PC-9 (cell line): ENCODE results near the gene CFAP70. TPM values are rescaled to one million over a fixed set of nuclear protein-coding genes. Genes with fewer than 3 reads are reported as not detected.

Experiments
- BruUV-seq: library from RNA; stranded (reverse); fragments of 400-500 nt; replicated peaks from 2 replicates; lab custom pipeline; 2021; lab: Mats Ljungman, UMichigan
- CTCF ChIA-PET: fragments of 300-600 bp; sonication (Branson Sonifier 250); formaldehyde crosslinking; loops from one replicate; lab custom pipeline; 2022; ENCODE audit warnings: antibody characterized with exemption; lab: Charles Lee
- POLR2A ChIA-PET: fragments of 300-600 bp; sonication (Branson Sonifier 250); formaldehyde crosslinking; loops from one replicate; lab custom pipeline; 2022; ENCODE audit warnings: antibody characterized with exemption; ENCODE audit not compliant: unreplicated experiment; lab: Charles Lee
- DNase-seq, 2 experiments: peaks; one replicate each; pipeline versions ENCODE4 v3.0.0 to v3.0.0-alpha.2; 2015 to 2022; ENCODE audit warnings: mixed read lengths in 1 of 2
- H2AFZ ChIP-seq: fragments of 200-600 bp; sonication (generic); 2 replicates; pipeline ENCODE4 v1.8.1; 2017; ENCODE audit warnings: antibody characterized with exemption
- H3F3A ChIP-seq: fragments of 200-600 bp; sonication (generic); 2 replicates; pipeline ENCODE4 v1.8.1; 2017; ENCODE audit warnings: antibody characterized with exemption, mild to moderate bottlenecking, low read depth; ENCODE audit not compliant: insufficient read depth
- H3K27ac ChIP-seq: fragments of 200-600 bp; sonication (generic); 2 replicates; pipeline ENCODE4 v1.6.1; 2016; ENCODE audit warnings: mixed run types
- H3K27me3 ChIP-seq: fragments of 200-600 bp; sonication (generic); 2 replicates; pipeline ENCODE4 v1.6.1; 2016; ENCODE audit warnings: low read depth, mixed run types; ENCODE audit not compliant: insufficient read depth
- H3K36me3 ChIP-seq: fragments of 200-600 bp; sonication (generic); 2 replicates; pipeline ENCODE4 v1.6.1; 2016; ENCODE audit warnings: low read depth, mixed run types
- H3K4me1 ChIP-seq: fragments of 200-600 bp; sonication (generic); replicated peaks from 2 replicates; pipeline ENCODE4 v1.6.1; 2016; ENCODE audit warnings: mixed run types; ENCODE audit not compliant: insufficient read depth
- H3K4me2 ChIP-seq: fragments of 200-600 bp; sonication (generic); 2 replicates; pipeline ENCODE4 v1.6.1; 2017; ENCODE audit warnings: mixed run types
- H3K4me3 ChIP-seq: fragments of 200-600 bp; sonication (generic); 2 replicates; pipeline ENCODE4 v1.6.1; 2016; ENCODE audit warnings: mixed run types
- H3K79me2 ChIP-seq: fragments of 200-600 bp; sonication (generic); 2 replicates; pipeline ENCODE4 v1.6.1; 2017; ENCODE audit warnings: low read depth, mixed run types
- H3K9me2 ChIP-seq: fragments of 200-600 bp; sonication (generic); 2 replicates; pipeline ENCODE4 v1.8.1; 2017; ENCODE audit warnings: mild to moderate bottlenecking; ENCODE audit not compliant: insufficient read depth
- H3K9me3 ChIP-seq: fragments of 200-600 bp; sonication (generic); 2 replicates; pipeline ENCODE4 v1.8.1; 2016; ENCODE audit warnings: low read depth; ENCODE audit not compliant: insufficient read depth
- H4K20me1 ChIP-seq: fragments of 200-600 bp; sonication (generic); 2 replicates; pipeline ENCODE4 v1.8.1; 2017; ENCODE audit not compliant: insufficient read depth
- CTCF ChIP-seq: fragments of 200-600 bp; sonication (generic); conservative IDR thresholded peaks from 2 replicates; pipeline ENCODE4 v1.6.1; 2017; ENCODE audit warnings: mixed run types, antibody characterized with exemption, mild to moderate bottlenecking, moderate library complexity
- EZH2 ChIP-seq: fragments of 200-600 bp; sonication (generic); IDR thresholded peaks from 2 replicates; pipeline ENCODE4 v1.8.0; 2017; ENCODE audit warnings: antibody characterized with exemption, low read depth
- intact Hi-C: fragments of 100-400 bp; cut with micrococcal nuclease; formaldehyde crosslinking; loops from one replicate; pipeline ENCODE4 v1.10.0; 2022; ENCODE audit not compliant: unreplicated experiment
- total RNA-seq: library from RNA; stranded (reverse); gene quantifications from 2 replicates; pipeline ENCODE4 v1.2.3, GENCODE V29; 2021

Gene CFAP70
- total RNA-seq, 1 experiment from 2014 or later, result 4.1 TPM

- POLR2A ChIA-PET, result interaction anchor here (0.7 kb wide), 1 partner anchor 28 kb away, joined by 3 read pairs; no protein-coding TSS in a partner anchor
- DNase-seq, result no peak
- Histone ChIP-seq H3K79me2 (no peaks in the 10 kb centered on the region), H3K4me3 (no peak overlapping the region), H4K20me1 (no peaks in the 10 kb centered on the region), H3F3A (peaks cover 5% of the 10 kb centered on the region; the same call in 1 of the 2 replicates), H3K9me3 (no peaks in the 10 kb centered on the region), H3K4me2 (no peak overlapping the region), H3K36me3 (no peaks in the 10 kb centered on the region), H2AFZ (no peak overlapping the region), H3K9me2 (no peaks in the 10 kb centered on the region), H3K27me3 (no peaks in the 10 kb centered on the region), H3K27ac (no peak overlapping the region), H3K4me1 (no peaks in the 10 kb centered on the region)
- CTCF ChIA-PET, result no interaction called here
- no TSS peak for BruUV-seq
- no peak for TF ChIP-seq CTCF
- intact Hi-C loops, result no loop called here
These were observed 133.1 kb downstream of the CFAP70 start for GRCh38 chr10:73225518-73225917.

DNA sequence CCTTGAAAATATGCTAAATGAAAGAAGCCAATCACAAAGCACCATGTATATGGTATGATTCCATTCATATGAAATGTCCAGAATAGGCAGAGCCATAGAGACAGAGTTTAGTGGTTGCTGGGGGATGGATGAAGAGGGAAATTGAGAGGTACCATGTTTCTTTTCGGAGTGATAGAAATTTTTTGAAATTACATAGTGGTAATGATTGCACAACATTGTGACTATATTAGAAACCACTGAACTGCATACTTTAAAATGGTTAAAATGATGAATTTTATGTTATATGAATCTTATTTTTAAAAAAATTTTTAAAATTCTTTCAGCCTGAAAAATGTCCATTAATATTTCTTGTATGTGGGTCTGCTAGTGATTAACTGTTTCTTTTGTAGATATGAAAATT lies 137.7 kb downstream of the CFAP70 start:
- Histone ChIP-seq H3K4me3 (no peak overlapping the region), H3K9me3 (no peaks in the 10 kb centered on the region), H3K4me1 (no peaks in the 10 kb centered on the region), H3K4me2 (no peak overlapping the region), H3F3A (0 out of 2 replicates have a peak, but pooled peaks cover 5% of the 10 kb centered on the region), H3K79me2 (no peaks in the 10 kb centered on the region), H3K27ac (no peak overlapping the region), H3K36me3 (no peaks in the 10 kb centered on the region), H2AFZ (no peak overlapping the region), H3K9me2 (no peaks in the 10 kb centered on the region), H4K20me1 (no peaks in the 10 kb centered on the region), H3K27me3 (no peaks in the 10 kb centered on the region)
- no peak for DNase-seq
- CTCF ChIA-PET, result interaction anchor here (0.6 kb wide), 1 partner anchor 755 kb away, joined by 3 read pairs; no protein-coding TSS in a partner anchor
- BruUV-seq, result no TSS peak
- TF ChIP-seq EZH2, result no peak
- no peak for TF ChIP-seq CTCF
- POLR2A ChIA-PET, result no interaction called here
- intact Hi-C loops, result no loop called here

DNA sequence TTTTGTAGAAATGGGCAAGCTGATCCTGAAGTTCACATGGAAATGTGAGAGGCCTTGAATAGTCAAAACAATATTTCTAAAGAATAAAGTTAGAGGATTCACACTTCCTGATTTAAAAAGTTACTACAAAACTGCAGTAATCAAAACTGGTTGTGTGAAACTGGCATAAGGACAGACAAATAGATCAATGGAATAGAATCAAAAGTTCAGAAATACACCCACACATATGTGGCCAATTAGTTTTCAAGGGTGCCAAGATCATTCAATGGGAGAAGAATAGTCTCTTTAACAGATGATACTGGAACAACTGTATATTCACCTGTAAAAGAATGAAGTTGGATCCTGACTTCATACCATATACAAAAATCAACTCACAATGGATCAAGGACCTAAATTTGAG lies 139.3 kb downstream of the CFAP70 start:
- H3K4me3 ChIP-seq, result no peak overlapping the region
- intact Hi-C loops, result no loop called here
- no peak overlapping the region for H3K4me2 ChIP-seq
- no TSS peak for BruUV-seq
- H3K9me3 ChIP-seq, result no peaks in the 10 kb centered on the region
- H2AFZ ChIP-seq, result no peak overlapping the region
- no peaks in the 10 kb centered on the region for H3K27me3 ChIP-seq
- H3K27ac ChIP-seq, result no peak overlapping the region
- DNase-seq, result no peak
- no peaks in the 10 kb centered on the region for H4K20me1 ChIP-seq
- ChIA-PET POLR2A (no interaction called here), CTCF (interaction anchor here (0.5 kb wide), 1 partner anchor 319 kb away, joined by 3 read pairs; no protein-coding TSS in a partner anchor)
- H3K36me3 ChIP-seq, result no peaks in the 10 kb centered on the region
- no peaks in the 10 kb centered on the region for H3K79me2 ChIP-seq
- no peaks in the 10 kb centered on the region for H3K9me2 ChIP-seq
- H3K4me1 ChIP-seq, result no peaks in the 10 kb centered on the region
- TF ChIP-seq EZH2 (no peak), CTCF (no peak)
- H3F3A ChIP-seq, result no peaks in the 10 kb centered on the region
